Activated effector memory CD4-positive, alpha-beta T cell treated with Interleukin-2 at 50 U/mL for 16 hours (primary cell): Measurements from ENCODE around the gene NSMCE3.
"Not testable (repeated sequence)": the region's sequence is repeated elsewhere in the genome, so short reads cannot be mapped to it uniquely, and the experiment has no call there.

Source experiments
- DNase-seq: peaks from one replicate; pipeline ENCODE4 v3.0.0-alpha.2; 2020

Gene NSMCE3

DNA sequence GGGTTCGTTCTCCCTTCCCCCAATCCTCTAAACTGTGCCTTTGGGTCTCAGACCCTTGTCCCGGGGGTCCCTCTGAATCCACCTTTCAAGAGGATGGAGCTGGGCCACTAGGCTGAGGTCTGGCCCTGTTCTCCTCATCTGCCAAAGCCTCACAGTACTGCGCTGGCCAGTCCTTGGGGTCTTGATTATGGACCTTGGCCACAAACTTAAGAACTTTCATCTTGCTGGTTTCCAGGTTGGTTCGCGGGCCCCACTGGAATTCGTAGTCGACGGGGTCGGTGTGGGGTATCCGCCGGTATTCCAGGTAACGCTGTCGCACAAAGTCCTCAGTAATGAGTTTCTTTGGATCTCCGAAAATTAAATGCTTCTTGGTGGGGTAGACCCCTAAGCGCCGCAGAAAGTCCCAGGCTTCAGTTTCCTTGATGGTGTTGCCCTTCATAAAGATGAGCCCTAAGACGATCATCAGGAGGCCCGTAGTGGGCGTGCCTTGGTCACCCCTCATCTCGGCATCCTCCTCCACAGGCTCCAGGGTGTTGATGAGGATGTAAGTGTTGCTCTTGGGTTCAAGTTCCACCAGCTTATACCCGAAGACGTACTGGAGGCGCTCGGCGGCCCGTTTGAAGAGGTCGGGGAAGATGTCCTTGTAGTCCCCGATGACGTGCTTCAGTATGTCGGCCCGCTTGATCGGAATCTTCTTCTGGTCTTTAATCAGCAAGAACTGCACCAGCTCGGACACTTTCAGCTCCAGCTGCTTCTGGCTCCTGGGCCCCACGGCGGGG lies 727 bp downstream of the NSMCE3 start:
- DNase-seq: peak; percentile 37

DNA sequence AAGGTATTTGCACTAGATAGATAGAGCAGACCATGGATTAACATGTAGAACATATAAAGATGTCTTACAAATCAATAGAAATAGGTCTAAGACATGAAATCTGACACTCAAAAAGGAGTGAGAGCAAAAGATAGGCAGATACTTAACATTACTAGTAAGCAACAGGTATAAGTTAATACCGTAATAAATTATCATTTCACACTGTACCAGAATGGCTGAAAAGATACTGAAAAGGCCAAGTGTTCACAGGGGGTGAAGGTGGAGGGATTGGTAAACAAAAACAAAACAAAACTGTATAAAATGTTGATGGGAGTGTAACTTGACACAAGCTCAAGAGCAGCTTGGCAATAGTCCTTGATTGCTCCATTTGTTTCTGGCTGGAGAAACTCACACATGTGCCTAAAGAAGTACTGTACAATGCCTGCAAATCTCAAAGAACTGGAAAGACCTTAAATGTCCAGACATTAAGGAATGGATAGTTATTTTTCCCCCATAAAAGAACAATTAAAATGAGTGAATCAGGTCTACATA lies 3.5 kb downstream of the NSMCE3 start:
- no peak for DNase-seq

DNA sequence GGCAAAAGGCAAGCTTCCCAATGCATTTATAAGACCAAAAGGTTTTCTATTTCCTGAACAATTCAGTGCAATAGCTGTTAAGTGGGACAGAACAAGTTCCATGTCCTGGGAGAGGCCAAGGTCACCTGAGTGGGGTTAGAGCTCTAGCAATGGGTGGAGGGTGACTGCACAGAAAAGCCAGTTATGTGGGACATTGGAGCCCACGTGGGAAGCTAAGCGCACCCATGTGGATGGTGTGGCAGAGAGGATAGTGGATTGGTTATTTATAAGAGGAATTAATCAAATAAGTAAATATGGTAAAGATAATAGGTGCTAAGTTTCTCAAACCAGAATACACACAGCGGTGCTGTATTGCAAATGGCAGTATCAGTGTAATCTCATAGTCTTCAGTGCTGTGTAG lies 6.3 kb downstream of the NSMCE3 start:
- DNase-seq: no peak

DNA sequence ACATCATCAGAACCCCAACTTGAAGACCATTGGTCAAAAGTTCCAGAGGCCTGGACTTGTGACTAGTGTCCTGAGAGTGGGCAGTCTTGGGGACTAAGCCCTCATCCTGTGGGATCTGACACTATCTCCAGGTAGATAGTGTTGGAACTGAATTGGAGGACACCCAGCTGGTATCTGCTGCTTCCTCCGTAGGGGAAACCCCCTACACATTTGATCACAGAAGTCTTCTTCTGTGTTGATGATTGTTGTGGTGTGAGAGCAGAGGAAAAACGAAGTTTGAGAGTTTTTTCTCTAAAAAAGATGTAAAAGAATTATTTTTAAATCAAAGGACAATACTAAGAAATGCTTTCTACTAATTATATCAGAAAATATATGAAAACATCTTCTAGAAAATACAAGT lies 6.9 kb downstream of the NSMCE3 start:
- DNase-seq: no peak

DNA sequence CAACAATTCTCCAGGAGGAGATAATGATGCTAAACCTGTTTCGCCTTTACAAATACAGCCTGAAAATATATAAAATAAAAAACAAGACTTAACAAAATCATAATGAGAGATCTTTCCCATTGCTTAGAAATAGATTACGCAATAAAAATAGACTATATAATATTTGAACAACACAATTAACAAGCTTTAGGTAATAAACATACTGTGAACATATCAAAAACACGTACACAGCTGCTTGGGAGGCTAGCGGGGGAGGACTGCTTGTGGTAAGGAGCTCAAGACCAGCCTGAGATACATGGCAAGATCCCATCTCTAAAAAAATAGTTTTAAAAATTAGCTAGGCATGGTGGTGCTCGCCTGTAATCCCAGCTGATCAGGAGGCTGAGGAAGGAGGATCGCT lies 8.7 kb downstream of the NSMCE3 start:
- no peak for DNase-seq

DNA sequence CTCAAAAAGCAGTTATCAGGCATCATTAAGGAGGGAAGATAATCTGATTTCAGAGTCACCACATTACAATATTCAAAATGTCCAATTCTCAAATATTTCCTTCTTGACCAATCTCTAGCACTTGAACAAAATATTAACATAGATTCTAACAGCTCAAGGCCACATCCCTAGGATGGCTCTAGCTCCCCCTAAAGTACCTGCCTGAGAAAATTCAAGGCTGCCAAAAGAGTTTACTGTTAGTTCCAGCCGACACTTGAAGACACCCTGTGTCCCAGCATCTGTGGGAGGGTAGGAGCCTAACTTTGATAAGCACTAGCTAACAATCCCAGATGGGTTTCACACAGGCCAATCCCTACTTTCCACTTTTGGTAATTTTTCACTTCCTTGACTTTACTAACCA lies 10.4 kb downstream of the NSMCE3 start:
- DNase-seq: no peak

DNA sequence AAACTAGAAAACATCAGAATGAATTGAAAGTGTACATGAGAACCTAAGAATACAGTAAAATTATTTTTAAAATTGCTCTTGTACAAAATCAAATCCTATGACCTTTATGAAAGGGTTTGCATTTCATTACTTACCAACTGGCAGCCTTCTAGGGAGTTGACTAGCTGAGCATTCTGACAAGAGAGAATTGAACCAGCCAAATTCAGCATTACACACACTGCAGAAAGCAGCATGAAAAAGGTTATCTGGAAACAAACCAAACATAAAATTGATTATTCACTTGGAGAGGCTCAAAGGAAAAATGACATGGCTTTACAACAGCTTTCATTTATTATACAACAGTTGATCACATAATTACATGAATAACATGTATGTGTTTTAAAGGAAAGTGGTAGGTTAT lies 17.4 kb downstream of the NSMCE3 start:
- no peak for DNase-seq

DNA sequence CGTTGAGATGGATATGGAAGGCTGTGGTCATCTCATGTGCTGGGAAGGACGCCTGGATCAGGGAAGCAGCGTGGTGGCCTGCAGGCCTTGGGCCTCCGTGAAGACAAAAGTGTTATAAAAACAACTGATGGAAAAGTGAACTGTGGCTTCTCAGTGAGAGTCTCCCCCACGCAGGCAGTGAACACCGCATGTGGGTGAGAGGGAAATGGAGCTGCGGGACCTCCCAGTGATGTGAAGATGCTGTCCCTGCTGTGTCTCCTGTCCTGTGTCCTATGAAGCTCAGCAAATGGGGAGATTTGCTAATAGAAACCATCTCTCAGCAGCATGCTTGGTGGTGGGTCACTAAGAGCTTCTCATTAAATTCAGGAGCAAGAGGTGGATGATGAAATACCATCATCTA lies 25.1 kb downstream of the NSMCE3 start:
- DNase-seq: no peak

DNA sequence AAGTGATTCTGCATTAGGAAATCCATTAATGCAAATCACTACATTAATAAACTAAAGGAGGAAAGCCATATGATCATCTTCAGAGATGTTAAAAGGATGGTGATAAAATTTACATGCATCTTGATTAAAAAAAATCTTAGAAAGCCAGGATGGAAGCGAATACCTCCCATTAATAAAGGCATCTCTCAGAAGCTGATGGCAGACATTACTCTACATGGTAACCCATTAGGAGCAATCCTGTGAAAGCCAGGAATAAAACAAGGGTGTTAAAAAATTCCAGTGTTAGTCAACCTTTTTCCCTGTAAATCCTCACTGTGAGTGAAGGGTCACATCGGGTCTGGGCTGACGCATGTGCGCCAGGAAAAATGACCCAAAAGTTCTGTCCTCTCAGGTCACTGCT lies 25.5 kb downstream of the NSMCE3 start:
- no peak for DNase-seq

DNA sequence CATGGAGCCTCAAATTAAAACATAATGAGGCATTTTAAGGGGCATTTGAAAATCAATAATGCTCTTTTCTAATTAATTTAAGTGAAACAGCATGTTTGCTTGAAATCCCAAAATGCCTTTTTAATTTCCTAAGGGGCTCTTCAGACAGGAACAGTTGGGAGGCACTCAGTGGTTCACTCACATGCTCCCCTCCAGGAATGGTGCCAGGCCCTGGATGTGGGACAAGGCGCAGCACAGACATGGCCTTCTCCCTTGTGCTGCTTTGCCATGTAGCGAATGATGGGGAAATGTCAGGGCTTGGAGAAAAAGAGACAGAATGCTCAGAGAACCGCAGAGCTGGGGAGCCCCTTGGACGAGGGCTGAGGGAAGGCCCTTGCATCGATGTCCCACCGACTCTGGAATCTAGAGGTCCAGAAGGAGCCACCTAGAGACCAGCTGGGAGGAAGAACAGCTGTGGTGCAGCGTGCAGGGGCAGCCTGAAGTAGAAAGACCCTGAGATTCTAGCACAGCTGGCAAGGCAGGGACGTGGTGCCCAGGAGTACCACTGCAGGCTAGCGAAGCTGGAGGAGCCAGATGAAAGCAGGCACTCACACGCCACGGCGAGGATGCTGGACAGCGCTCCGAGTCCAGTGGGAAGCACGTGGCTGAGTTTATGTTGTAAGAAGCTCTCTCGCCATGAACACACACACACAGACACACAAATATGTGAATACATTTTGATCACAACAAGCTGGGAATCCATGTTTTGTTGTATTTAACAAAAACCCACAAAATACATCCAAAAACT lies 27.0 kb downstream of the NSMCE3 start:
- no peak for DNase-seq

DNA sequence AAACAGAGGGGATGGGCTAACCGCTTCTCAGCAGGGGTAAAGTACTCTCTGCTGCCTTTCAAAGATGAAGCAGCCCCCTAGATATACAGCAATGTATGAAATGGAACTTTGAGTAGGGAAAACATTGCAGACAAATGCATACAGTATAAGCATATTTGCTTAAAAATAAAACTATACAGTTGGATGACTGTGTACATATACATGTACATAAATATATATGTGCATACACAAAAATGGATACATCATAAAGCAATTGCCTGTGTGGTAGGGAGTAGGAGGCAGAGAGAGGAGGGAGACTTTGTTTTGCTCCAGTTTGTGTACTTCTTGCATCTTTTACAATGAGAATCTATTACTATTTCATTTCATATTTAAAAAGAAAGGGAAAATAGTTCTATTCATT lies 28.4 kb downstream of the NSMCE3 start:
- no peak for DNase-seq

DNA sequence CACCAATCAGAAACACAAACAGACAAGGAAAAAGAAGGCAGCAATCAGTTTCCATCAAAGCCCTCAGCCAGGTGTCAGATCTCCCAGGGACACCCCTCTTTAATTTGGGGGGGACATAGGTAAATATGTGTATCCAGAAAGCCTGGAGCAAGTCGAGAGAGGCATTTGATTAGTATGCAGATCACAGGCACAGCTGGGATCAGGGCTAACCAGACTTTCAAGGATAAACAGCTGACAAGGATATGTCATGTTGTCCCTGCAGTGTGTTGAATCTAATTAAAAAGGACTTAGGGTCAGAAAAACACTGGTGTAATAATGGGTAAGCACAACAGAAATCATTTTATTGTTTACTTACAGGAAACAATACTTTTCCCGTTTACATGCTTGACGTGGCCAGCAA lies 30.2 kb downstream of the NSMCE3 start:
- no peak for DNase-seq

DNA sequence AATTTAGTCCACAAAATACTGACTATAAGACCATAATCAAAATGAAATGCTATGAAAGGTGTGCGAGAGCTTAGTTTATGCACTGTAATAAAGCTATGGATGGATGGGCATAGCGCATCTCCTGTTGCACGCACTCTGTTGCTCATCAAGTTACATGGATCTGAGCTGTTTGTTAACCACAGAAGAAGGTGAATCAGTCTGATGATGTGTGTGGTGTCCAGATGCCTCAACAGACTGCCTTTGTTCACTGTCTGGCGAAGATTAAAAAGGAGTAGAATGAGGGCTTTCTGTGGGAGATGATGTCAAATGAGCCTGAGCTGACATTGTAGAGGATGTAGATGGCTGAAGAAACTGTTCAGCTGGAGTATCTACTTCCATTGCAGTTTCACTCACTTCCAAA lies 36.1 kb downstream of the NSMCE3 start:
- no peak for DNase-seq

DNA sequence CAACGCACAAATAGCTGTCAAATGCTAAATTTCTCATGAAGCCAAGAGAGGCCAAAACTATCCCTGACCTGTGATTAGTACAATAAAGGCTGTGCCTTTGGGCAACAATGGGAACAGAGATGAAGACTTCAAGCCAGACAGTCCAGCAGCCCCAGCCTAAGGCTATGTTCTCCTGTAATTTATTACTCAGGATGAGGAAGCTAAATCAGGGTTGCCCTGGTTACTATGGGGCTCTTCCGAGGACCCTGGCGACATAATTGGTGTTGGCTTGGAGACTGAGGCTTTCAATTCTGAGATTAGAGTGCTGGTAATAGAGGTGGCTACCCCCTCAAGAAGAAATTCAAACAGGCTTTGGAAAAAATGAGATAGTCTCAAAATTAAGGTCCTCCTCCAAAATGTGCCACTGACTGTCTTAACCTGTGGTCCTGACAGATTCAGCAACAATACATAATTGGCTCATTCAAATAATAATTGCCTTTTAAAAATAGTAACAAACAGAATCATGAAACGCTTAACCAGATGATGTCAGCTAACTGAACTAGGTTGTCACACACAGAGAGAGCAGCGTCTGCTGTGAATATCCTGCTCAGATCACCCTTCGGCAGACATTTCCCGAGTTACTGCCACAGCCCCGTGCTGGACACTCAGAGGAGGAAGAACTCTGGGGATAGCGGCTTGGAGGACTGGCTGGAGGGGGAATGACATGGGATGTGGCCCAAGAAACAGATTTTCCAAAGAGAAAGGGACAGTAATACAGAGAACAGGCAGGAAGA lies 43.0 kb downstream of the NSMCE3 start:
- no peak for DNase-seq

DNA sequence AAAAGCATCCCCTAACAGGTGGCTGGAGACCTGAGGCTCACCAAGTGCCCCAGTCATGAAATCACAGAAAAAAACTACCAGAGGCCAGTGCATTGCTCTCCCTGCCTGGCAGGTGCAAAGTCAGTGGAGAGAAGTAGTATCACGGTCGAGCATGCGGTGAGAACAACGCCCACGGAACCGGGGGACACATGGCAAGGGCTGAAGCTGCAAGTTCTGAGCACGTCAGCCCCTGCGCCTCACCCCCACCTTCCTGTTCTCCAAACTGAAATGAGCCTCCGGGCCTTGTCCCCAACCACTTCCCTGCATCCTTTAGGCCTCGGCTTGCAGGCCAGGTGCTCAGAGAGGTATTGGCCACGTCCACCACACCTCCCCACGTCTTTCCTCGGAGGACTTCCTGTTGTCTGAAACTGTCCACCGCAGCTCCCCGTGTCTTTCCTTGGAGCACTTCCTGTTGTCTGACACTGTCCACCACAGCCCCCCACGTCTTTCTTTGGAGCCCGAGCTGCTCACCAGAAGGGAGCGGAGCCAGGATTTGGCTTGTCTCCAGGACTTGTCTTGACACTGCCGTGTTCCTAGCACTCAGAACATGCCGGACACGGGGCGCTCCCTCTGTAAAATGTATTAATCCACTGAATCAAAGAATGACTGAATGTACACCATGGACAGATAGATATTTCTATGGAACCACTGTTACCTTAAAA lies 43.9 kb downstream of the NSMCE3 start:
- DNase-seq: no peak

DNA sequence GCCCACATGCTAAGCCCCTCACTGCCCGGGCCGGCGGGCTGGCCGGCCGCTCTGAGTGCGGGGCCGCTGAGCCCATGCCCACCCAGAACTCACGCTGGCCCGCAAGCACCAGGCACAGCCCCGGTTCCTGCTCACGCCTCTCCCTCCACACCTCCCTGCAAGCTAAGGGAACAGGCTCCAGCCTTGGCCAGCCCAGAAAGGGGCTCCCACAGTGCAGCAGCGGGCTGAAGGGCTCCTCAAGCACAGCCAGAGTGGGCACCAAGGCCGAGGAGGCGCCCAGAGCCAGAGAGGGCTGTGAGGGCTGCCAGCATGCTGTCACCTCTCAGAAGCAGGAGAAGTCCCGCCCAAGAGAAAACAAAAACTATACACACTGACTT lies 44.6 kb downstream of the NSMCE3 start:
- not testable (repeated sequence) for DNase-seq

DNA sequence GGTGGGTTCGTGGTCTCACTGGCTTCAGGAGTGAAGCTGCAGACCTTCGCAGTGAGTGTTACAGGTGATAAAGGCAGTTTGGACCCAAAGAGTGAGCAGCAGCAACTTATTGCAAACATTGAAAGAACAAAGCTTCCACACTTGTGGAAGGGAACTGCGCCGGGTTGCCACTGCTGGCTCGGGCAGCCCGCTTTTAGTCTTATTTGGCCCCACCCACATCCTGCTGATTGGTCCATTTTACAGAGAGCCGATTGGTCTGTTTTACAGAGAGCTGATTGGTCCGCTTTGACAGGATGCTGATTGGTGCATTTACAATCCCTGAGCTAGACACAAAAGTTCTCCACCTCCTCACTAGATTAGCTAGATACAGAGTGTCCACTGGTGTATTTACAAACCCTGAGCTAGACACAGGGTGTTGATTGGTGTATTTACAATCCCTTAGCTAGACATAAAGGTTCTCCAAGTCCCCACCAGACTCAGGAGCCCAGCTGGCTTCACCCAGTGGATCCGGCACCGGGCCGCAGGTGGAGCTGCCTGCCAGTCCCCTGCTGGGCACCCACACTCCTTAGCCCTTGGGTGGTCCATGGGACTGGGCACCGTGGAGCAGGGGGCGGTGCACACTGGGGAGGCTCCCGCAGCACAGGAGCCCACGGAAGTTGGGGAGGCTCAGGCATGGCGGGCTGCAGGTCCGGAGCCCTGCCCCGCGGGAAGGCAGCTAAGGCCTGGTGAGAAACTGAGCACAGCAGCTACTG lies 45.2 kb downstream of the NSMCE3 start:
- DNase-seq: not testable (repeated sequence)

DNA sequence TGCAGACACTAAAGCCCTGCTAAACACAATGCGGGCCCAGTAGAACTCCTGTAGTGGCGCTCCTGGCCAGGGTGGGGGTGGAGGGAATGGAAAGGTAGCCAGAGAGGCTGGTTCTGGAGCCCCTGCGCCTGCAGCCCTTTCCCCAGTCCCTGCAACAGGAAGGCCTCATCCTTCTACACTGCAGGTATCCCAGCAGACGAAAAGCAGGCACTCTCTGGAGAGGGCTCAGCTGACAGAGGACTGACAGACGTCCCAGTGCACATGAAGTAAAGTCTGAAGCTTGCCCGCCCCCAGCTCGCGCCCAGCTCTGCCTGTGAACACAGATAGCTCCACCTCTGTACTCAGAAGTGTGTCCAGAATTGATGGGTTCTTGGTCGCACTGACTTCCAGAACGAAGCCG lies 46.0 kb downstream of the NSMCE3 start:
- no peak for DNase-seq

DNA sequence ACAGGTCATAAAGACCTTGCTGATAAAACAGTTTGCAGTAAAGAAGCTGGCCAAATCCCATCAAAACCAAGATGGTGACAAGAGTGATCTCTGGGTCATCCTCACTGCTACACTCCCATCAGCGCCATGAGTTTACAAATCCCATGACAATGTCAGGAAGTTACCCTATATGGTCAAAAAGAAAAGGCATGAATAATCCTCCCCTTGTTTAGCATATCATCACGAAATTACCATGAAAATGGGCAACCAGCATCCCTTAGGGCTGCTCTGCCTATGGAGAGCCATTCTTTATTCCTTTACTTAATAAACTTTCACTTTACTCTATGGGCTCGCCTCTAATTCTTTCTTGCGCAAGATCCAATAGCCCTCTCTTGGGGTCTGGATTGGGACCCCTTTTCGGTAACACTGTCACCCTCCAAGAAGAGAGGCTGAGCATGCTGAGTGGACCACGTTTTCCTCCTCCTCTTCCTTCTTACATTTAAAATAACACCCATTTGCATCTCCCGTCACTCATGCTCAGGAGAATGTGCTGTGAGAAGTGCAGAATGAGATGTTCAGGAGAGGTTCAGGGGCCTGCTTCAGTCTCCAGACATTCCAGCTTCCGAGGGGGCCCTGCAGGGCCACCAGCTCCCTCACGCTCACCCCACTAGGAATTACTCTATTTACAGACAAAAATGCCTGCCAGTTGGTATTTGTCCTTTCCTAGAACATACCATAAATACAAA lies 47.3 kb downstream of the NSMCE3 start:
- no peak for DNase-seq

DNA sequence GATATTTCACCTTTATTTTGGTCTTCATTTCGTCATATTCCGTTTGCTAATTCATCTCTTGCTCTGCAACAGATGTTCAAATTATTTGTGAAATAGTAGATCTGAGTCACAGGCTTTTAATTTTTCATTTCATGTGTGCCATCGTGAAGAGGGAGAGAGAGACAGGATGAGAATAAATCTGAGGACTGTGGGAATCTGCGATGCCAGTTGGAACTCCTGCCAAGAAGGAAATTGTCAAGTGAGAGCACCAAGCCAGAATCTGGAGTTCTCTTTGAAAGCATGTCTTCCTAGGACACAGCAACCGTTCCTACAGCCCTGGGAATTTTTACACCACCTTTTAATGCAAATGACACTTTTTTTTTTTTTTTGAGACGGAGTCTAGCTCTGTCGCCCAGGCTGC lies 48.8 kb downstream of the NSMCE3 start:
- DNase-seq: no peak

DNA sequence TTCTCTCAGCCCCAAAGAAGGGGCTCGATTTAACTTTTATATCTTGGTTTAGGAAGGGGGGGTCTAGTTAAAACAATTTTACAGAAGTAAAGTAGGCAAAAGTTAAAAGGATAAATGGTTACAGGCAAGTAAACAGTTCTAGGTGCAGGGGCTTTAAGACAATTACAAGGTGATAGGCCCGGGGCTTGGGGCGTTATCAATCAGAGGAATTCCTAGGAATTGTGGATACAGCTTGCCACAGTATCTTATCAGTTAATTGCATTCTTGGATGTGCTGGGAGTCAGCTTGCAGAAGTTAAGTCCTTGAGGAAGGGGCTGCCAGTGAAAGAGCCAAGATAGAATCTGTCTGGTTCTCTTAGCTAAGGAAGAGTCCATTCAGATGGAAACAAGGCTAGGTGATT lies 52.7 kb downstream of the NSMCE3 start:
- DNase-seq: no peak
